Measurements from ENCODE around the gene SLAMF1.

Gene SLAMF1

GRCh38 chr1:160638926-160639325 lies 7.9 kb downstream of the SLAMF1 start:
- H2AFZ ChIP-seq (ENCODE audit: low read depth, low read length), result no peak overlapping the region
- no peak overlapping the region for H4K8ac ChIP-seq (ENCODE audit: low read length)
- H3K4ac ChIP-seq (ENCODE audit: low read depth in 1 of 2, low read length in 2 of 2), result peak overlapping the region; percentile 21 to 70
- H3K18ac ChIP-seq (ENCODE audit: low read depth in 1 of 2, low read length in 2 of 2), result no peak overlapping the region
- H2AK5ac ChIP-seq (ENCODE audit: low read length, severe bottlenecking), result peak overlapping the region; percentile 64
- H3K27ac ChIP-seq (ENCODE audit: low read length, poor library complexity, severe bottlenecking), result no peak overlapping the region
- WGBS, result 97% methylated on average over 6 of the region's 6 CpGs
- H3K4me2 ChIP-seq (ENCODE audit: low read length, poor library complexity, severe bottlenecking), result no peak overlapping the region
- H3K9me3 ChIP-seq (ENCODE audit: control insufficient read depth, low read length), result no peaks in the 10 kb centered on the region
- H3K36me3 ChIP-seq (ENCODE audit: control insufficient read depth in 1 of 2, insufficient read depth in 2 of 2, low read depth in 1 of 2, low read length in 2 of 2), result no peaks in the 10 kb centered on the region
- H3K23ac ChIP-seq (ENCODE audit: low read length in 2 of 2), result no peak overlapping the region
- H4K91ac ChIP-seq (ENCODE audit: low read length), result no peak overlapping the region
- DNase-seq, result no peak
- peaks cover 3 to 4% of the 10 kb centered on the region in 2 experiments for H3K27me3 ChIP-seq (ENCODE audit: control insufficient read depth in 1 of 2, insufficient read depth in 1 of 2, low read length in 2 of 2)
- H2BK12ac ChIP-seq (ENCODE audit: low read length in 2 of 2), result peak overlapping the region; percentile 46 to 81
- H3K9ac ChIP-seq (ENCODE audit: low read length), result no peak overlapping the region
- H3K79me1 ChIP-seq (replicated peaks; ENCODE audit: low read length, poor library complexity, severe bottlenecking), result no peaks in the 10 kb centered on the region
- H3K4me1 ChIP-seq (ENCODE audit: control insufficient read depth, insufficient read depth, low read depth, low read length), result peaks cover 1% of the 10 kb centered on the region
- H2BK15ac ChIP-seq (ENCODE audit: low read depth, poor library complexity, severe bottlenecking), result no peak overlapping the region
- peak overlapping the region; percentile 2 for H2BK120ac ChIP-seq (ENCODE audit: low read depth, low read length)
- H3K4me3 ChIP-seq (ENCODE audit: insufficient read depth in 1 of 2, low read depth in 1 of 2, low read length in 2 of 2), result no peak overlapping the region
- H2BK5ac ChIP-seq (ENCODE audit: low read depth, low read length, poor library complexity, severe bottlenecking), result no peak overlapping the region
- no peak overlapping the region for H3K14ac ChIP-seq (ENCODE audit: low read length in 2 of 2)

GRCh38 chr1:160638540-160638857 lies 8.3 kb downstream of the SLAMF1 start:
- Histone ChIP-seq H2BK15ac (ENCODE audit: low read depth, poor library complexity, severe bottlenecking) (no peak overlapping the region), H2AFZ (ENCODE audit: low read depth, low read length) (no peak overlapping the region), H3K14ac (ENCODE audit: low read length in 2 of 2) (no peak overlapping the region), H2AK5ac (ENCODE audit: low read length, severe bottlenecking) (peak overlapping the region; percentile 64), H3K9ac (ENCODE audit: low read length) (no peak overlapping the region), H2BK5ac (ENCODE audit: low read depth, low read length, poor library complexity, severe bottlenecking) (no peak overlapping the region), H3K4me2 (ENCODE audit: low read length, poor library complexity, severe bottlenecking) (no peak overlapping the region), H2BK12ac (ENCODE audit: low read length in 2 of 2) (peak overlapping the region in 1 of 2 experiments; percentile 81), H3K18ac (ENCODE audit: low read depth in 1 of 2, low read length in 2 of 2) (no peak overlapping the region), H3K79me1 (replicated peaks; ENCODE audit: low read length, poor library complexity, severe bottlenecking) (no peaks in the 10 kb centered on the region), H3K36me3 (ENCODE audit: control insufficient read depth in 1 of 2, insufficient read depth in 2 of 2, low read depth in 1 of 2, low read length in 2 of 2) (no peaks in the 10 kb centered on the region), H3K27ac (ENCODE audit: low read length, poor library complexity, severe bottlenecking) (no peak overlapping the region), H3K23ac (ENCODE audit: low read length in 2 of 2) (no peak overlapping the region), H4K8ac (ENCODE audit: low read length) (no peak overlapping the region), H3K27me3 (ENCODE audit: control insufficient read depth in 1 of 2, insufficient read depth in 1 of 2, low read length in 2 of 2) (peaks cover 3 to 4% of the 10 kb centered on the region in 2 experiments), H3K4ac (ENCODE audit: low read depth in 1 of 2, low read length in 2 of 2) (peak overlapping the region; percentile 21 to 70), H3K9me3 (ENCODE audit: control insufficient read depth, low read length) (no peaks in the 10 kb centered on the region), H3K4me1 (ENCODE audit: control insufficient read depth, insufficient read depth, low read depth, low read length) (peaks cover 1% of the 10 kb centered on the region), H4K91ac (ENCODE audit: low read length) (no peak overlapping the region), H3K4me3 (ENCODE audit: insufficient read depth in 1 of 2, low read depth in 1 of 2, low read length in 2 of 2) (no peak overlapping the region), H2BK120ac (ENCODE audit: low read depth, low read length) (peak overlapping the region; percentile 2)
- 92% methylated on average over 3 of the region's 3 CpGs for WGBS
- DNase-seq, result no peak

DNA sequence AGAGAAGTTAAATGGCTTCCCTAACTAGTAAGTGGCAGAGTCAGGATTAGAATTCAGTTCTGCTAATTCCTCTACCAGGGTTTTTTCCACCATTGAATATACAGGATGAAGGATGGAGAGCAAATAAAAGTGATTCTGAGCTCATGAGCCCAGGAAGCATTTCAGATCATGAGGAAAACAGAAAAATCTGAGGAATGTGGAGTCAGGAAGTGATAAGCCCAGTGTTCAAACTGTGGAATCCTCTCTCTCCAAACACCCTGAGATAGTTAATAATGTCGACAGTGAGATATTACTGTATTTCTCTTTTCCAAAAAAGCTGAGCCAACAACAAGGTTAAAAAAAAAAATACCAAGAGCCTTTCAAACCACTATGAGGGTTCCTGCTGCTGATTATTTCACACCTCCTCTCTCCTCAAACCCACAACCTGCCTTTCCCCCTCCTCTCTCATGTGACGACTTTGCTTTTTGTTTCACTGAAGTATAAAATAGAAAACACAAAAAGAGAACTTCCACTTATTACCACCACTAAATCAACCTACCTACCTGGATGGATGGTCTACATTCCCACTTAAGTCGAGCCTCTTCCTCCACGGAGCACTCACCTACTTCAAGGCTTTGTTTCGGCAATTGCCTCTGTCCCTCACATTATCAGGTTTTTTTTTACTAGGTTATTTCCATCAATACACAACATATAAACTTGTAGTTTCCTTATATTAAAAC lies 8.9 kb downstream of the SLAMF1 start:
- H3K9ac ChIP-seq (ENCODE audit: low read length), result no peak overlapping the region
- H3K9me3 ChIP-seq (ENCODE audit: control insufficient read depth, low read length), result no peaks in the 10 kb centered on the region
- no peak overlapping the region for H2BK120ac ChIP-seq (ENCODE audit: low read depth, low read length)
- no peaks in the 10 kb centered on the region for H3K36me3 ChIP-seq (ENCODE audit: control insufficient read depth in 1 of 2, insufficient read depth in 2 of 2, low read depth in 1 of 2, low read length in 2 of 2)
- H3K23ac ChIP-seq (ENCODE audit: low read length in 2 of 2), result no peak overlapping the region
- H2AK5ac ChIP-seq (ENCODE audit: low read length, severe bottlenecking), result no peak overlapping the region
- no peak overlapping the region for H4K8ac ChIP-seq (ENCODE audit: low read length)
- no peak for DNase-seq
- H2BK12ac ChIP-seq (ENCODE audit: low read length in 2 of 2), result no peak overlapping the region
- peak overlapping the region; percentile 41 for H3K27ac ChIP-seq (ENCODE audit: low read length, poor library complexity, severe bottlenecking)
- H2BK15ac ChIP-seq (ENCODE audit: low read depth, poor library complexity, severe bottlenecking), result no peak overlapping the region
- peaks cover 3 to 4% of the 10 kb centered on the region in 2 experiments for H3K27me3 ChIP-seq (ENCODE audit: control insufficient read depth in 1 of 2, insufficient read depth in 1 of 2, low read length in 2 of 2)
- H2AFZ ChIP-seq (ENCODE audit: low read depth, low read length), result no peak overlapping the region
- peak overlapping the region in 1 of 2 experiments; percentile 57 for H3K18ac ChIP-seq (ENCODE audit: low read depth in 1 of 2, low read length in 2 of 2)
- H3K4me2 ChIP-seq (ENCODE audit: low read length, poor library complexity, severe bottlenecking), result no peak overlapping the region
- peak overlapping the region in 1 of 2 experiments; percentile 47 for H3K4ac ChIP-seq (ENCODE audit: low read depth in 1 of 2, low read length in 2 of 2)
- peaks cover 1% of the 10 kb centered on the region for H3K4me1 ChIP-seq (ENCODE audit: control insufficient read depth, insufficient read depth, low read depth, low read length)
- no peaks in the 10 kb centered on the region for H3K79me1 ChIP-seq (replicated peaks; ENCODE audit: low read length, poor library complexity, severe bottlenecking)
- no peak overlapping the region for H3K4me3 ChIP-seq (ENCODE audit: insufficient read depth in 1 of 2, low read depth in 1 of 2, low read length in 2 of 2)
- WGBS, result 74% methylated on average over 5 of the region's 5 CpGs
- no peak overlapping the region for H3K14ac ChIP-seq (ENCODE audit: low read length in 2 of 2)
- no peak overlapping the region for H4K91ac ChIP-seq (ENCODE audit: low read length)
- no peak overlapping the region for H2BK5ac ChIP-seq (ENCODE audit: low read depth, low read length, poor library complexity, severe bottlenecking)

- WGBS, result 75% methylated on average over 8 of the region's 8 CpGs
These were observed 9.8 kb downstream of the SLAMF1 start for GRCh38 chr1:160637065-160637464.

More at GRCh38 chr1:160637065-160637464, 9.8 kb downstream of the SLAMF1 start:
- peaks cover 1% of the 10 kb centered on the region for H3K4me1 ChIP-seq (ENCODE audit: control insufficient read depth, insufficient read depth, low read depth, low read length)
- no peak overlapping the region for H2AFZ ChIP-seq (ENCODE audit: low read depth, low read length)
- no peak overlapping the region for H4K8ac ChIP-seq (ENCODE audit: low read length)
- H3K9ac ChIP-seq (ENCODE audit: low read length), result no peak overlapping the region
- no peak overlapping the region for H2BK5ac ChIP-seq (ENCODE audit: low read depth, low read length, poor library complexity, severe bottlenecking)
- no peak overlapping the region for H3K27ac ChIP-seq (ENCODE audit: low read length, poor library complexity, severe bottlenecking)
- H3K4ac ChIP-seq (ENCODE audit: low read depth in 1 of 2, low read length in 2 of 2), result peak overlapping the region in 1 of 2 experiments; percentile 68
- no peaks in the 10 kb centered on the region for H3K36me3 ChIP-seq (ENCODE audit: control insufficient read depth in 1 of 2, insufficient read depth in 2 of 2, low read depth in 1 of 2, low read length in 2 of 2)
- no peaks in the 10 kb centered on the region for H3K79me1 ChIP-seq (replicated peaks; ENCODE audit: low read length, poor library complexity, severe bottlenecking)
- no peak overlapping the region for H2BK120ac ChIP-seq (ENCODE audit: low read depth, low read length)
- no peak overlapping the region for H2AK5ac ChIP-seq (ENCODE audit: low read length, severe bottlenecking)
- peak overlapping the region in 1 of 2 experiments; percentile 0 for H2BK12ac ChIP-seq (ENCODE audit: low read length in 2 of 2)
- H3K18ac ChIP-seq (ENCODE audit: low read depth in 1 of 2, low read length in 2 of 2), result peak overlapping the region in 1 of 2 experiments; percentile 70
- no peak overlapping the region for H3K14ac ChIP-seq (ENCODE audit: low read length in 2 of 2)
- DNase-seq, result no peak
- no peak overlapping the region for H3K4me2 ChIP-seq (ENCODE audit: low read length, poor library complexity, severe bottlenecking)
- H3K9me3 ChIP-seq (ENCODE audit: control insufficient read depth, low read length), result no peaks in the 10 kb centered on the region
- H4K91ac ChIP-seq (ENCODE audit: low read length), result no peak overlapping the region
- H3K23ac ChIP-seq (ENCODE audit: low read length in 2 of 2), result no peak overlapping the region
- peaks cover under 1 to 3% of the 10 kb centered on the region in 2 experiments for H3K27me3 ChIP-seq (ENCODE audit: control insufficient read depth in 1 of 2, insufficient read depth in 1 of 2, low read length in 2 of 2)
- no peak overlapping the region for H3K4me3 ChIP-seq (ENCODE audit: insufficient read depth in 1 of 2, low read depth in 1 of 2, low read length in 2 of 2)
- H2BK15ac ChIP-seq (ENCODE audit: low read depth, poor library complexity, severe bottlenecking), result no peak overlapping the region

Measured in mesenchymal stem cell (in vitro differentiated cells and primary cell).